OCI-LY1 (cell line): ENCODE results near the gene KSR1.

Experiments
- CTCF ChIP-seq: fragments of 200-600 bp; sonication (generic), shearing (Covaris generic); IDR thresholded peaks from 2 replicates; pipeline ENCODE4 v1.5.1; 2017; ENCODE audit warnings: mild to moderate bottlenecking, antibody characterized with exemption, low read length, moderate library complexity, mixed read lengths
- EZH2 ChIP-seq: fragments of 200-600 bp; sonication (generic), shearing (Covaris generic); IDR thresholded peaks from 2 replicates; pipeline ENCODE4 v1.8.0; 2017; ENCODE audit warnings: borderline replicate concordance, mixed run types, mild to moderate bottlenecking, antibody characterized with exemption, low read length, moderate library complexity, mixed read lengths

- TF ChIP-seq EZH2 (no peak), CTCF (no peak)
Observed at GRCh38 chr17:27442702-27443101, 13.5 kb upstream of the KSR1 start.
